Smooth muscle cell (in vitro differentiated cells): ENCODE data around the gene TSPAN17. TPM values are rescaled to one million over a fixed set of nuclear protein-coding genes. Genes with fewer than 3 reads are reported as not detected.
"Not testable (repeated sequence)": the region's sequence is repeated elsewhere in the genome, so short reads cannot be mapped to it uniquely, and the experiment has no call there.

ENCODE experiments used
- DNase-seq: peaks from one replicate; lab custom pipeline; 2025; ENCODE audit not compliant: unreplicated experiment; lab: John Stamatoyannopoulos, UW
- H2AFZ ChIP-seq: fragments of 200-600 bp; sonication (generic); 2 replicates; pipeline ENCODE4 v1.6.0; 2016; ENCODE audit warnings: antibody characterized with exemption, low read depth, mild to moderate bottlenecking
- H3F3A ChIP-seq: fragments of 200-600 bp; sonication (generic); 2 replicates; pipeline ENCODE4 v1.6.0; 2017; ENCODE audit warnings: antibody characterized with exemption, low read depth
- H3K27ac ChIP-seq: fragments of 200-600 bp; sonication (generic); 2 replicates; pipeline ENCODE4 v1.5.1; 2016; ENCODE audit warnings: low read depth, mild to moderate bottlenecking
- H3K27me3 ChIP-seq: fragments of 200-600 bp; sonication (generic); 2 replicates; pipeline ENCODE4 v1.6.1; 2016; ENCODE audit warnings: low read depth, mild to moderate bottlenecking
- H3K36me3 ChIP-seq: fragments of 200-600 bp; sonication (generic); 2 replicates; pipeline ENCODE4 v1.5.1; 2016; ENCODE audit warnings: low read depth
- H3K4me1 ChIP-seq: fragments of 200-600 bp; sonication (generic); 2 replicates; pipeline ENCODE4 v1.5.1; 2016; ENCODE audit warnings: low read depth
- H3K4me2 ChIP-seq: fragments of 200-600 bp; sonication (generic); 2 replicates; pipeline ENCODE4 v1.6.0; 2016; ENCODE audit warnings: mild to moderate bottlenecking
- H3K4me3 ChIP-seq: fragments of 200-600 bp; sonication (generic); 2 replicates; pipeline ENCODE4 v1.5.1; 2016; ENCODE audit warnings: mild to moderate bottlenecking
- H3K79me2 ChIP-seq: fragments of 200-600 bp; sonication (generic); 2 replicates; pipeline ENCODE4 v1.6.0; 2016; ENCODE audit warnings: low read depth, mild to moderate bottlenecking
- H3K9ac ChIP-seq: fragments of 200-600 bp; sonication (generic); 2 replicates; pipeline ENCODE4 v1.6.0; 2016; ENCODE audit warnings: low read depth
- H3K9me3 ChIP-seq: fragments of 200-600 bp; sonication (generic); replicated peaks from 2 replicates; pipeline ENCODE4 v1.5.1; 2016; ENCODE audit warnings: low read depth
- H4K20me1 ChIP-seq: fragments of 200-600 bp; sonication (generic); 2 replicates; pipeline ENCODE4 v1.6.0; 2016; ENCODE audit warnings: low read depth
- WGBS: methylation state at CpG from one replicate; pipeline ENCODE4 v1.1.7; 2016; ENCODE audit warnings: low lambda C conversion rate; 5-methylcytosine and 5-hydroxymethylcytosine counted together
- polyA plus RNA-seq: library from polyadenylated mRNA; unstranded; fragments of >200 nt; fragmentation: Nextera tagmentation; extraction: Ambion mirVana; gene quantifications from 2 replicates; pipeline ENCODE4 v1.2.1, GENCODE V29; 2016
- total RNA-seq: library from RNA; depleted of rRNA; stranded (reverse); fragments of >200 nt; gene quantifications from 2 replicates; pipeline ENCODE4 v1.2.3, GENCODE V29; 2014
- TF ChIP-seq, protein P1 (sequence below): fragments of 200-600 bp; sonication (generic); IDR thresholded peaks from 2 replicates; pipeline ENCODE4 v1.5.1; 2017; ENCODE audit warnings: borderline replicate concordance, mild to moderate bottlenecking, antibody characterized with exemption; ENCODE audit not compliant: insufficient read depth, poor library complexity, severe bottlenecking

Gene TSPAN17
- total and polyA plus RNA-seq, 2 experiments from 2014 or later = 29.7 to 31.0 TPM

GRCh38 chr5:176697934-176698538 lies 50.8 kb downstream of the TSPAN17 start:
- WGBS = 53% methylated on average over 9 of the region's 9 CpGs
- TF ChIP-seq, protein P1, sequence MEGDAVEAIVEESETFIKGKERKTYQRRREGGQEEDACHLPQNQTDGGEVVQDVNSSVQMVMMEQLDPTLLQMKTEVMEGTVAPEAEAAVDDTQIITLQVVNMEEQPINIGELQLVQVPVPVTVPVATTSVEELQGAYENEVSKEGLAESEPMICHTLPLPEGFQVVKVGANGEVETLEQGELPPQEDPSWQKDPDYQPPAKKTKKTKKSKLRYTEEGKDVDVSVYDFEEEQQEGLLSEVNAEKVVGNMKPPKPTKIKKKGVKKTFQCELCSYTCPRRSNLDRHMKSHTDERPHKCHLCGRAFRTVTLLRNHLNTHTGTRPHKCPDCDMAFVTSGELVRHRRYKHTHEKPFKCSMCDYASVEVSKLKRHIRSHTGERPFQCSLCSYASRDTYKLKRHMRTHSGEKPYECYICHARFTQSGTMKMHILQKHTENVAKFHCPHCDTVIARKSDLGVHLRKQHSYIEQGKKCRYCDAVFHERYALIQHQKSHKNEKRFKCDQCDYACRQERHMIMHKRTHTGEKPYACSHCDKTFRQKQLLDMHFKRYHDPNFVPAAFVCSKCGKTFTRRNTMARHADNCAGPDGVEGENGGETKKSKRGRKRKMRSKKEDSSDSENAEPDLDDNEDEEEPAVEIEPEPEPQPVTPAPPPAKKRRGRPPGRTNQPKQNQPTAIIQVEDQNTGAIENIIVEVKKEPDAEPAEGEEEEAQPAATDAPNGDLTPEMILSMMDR = no peak
- H3K27me3 ChIP-seq = peaks cover 36% of the 10 kb centered on the region

GRCh38 chr5:176699446-176699845 lies 52.2 kb downstream of the TSPAN17 start:
- not testable (repeated sequence) for H3K9ac ChIP-seq, H3K4me2 ChIP-seq, H3K36me3 ChIP-seq, DNase-seq, H3K9me3 ChIP-seq, H3F3A ChIP-seq, H3K4me3 ChIP-seq, H2AFZ ChIP-seq, H4K20me1 ChIP-seq, H3K79me2 ChIP-seq, H3K27ac ChIP-seq
- Histone ChIP-seq H3K4me1 (peaks cover 11% of the 10 kb centered on the region), H3K27me3 (peaks cover 28% of the 10 kb centered on the region)
- WGBS = 93% methylated on average over 5 of the region's 5 CpGs

More at GRCh38 chr5:176697934-176698538, 50.8 kb downstream of the TSPAN17 start:
- Histone ChIP-seq H3K4me3 (no peak overlapping the region), H2AFZ (no peak overlapping the region), H3K9ac (no peak overlapping the region), H3K9me3 (no peaks in the 10 kb centered on the region), H3K79me2 (no peaks in the 10 kb centered on the region), H3K27ac (no peak overlapping the region), H4K20me1 (no peaks in the 10 kb centered on the region), H3K4me2 (no peak overlapping the region), H3F3A (no peaks in the 10 kb centered on the region), H3K4me1 (peaks cover 11% of the 10 kb centered on the region), H3K36me3 (no peaks in the 10 kb centered on the region)
- DNase-seq = no peak

- Histone ChIP-seq H3K27ac (no peak overlapping the region), H3K4me1 (peaks cover 11% of the 10 kb centered on the region), H3K27me3 (peaks cover 23% of the 10 kb centered on the region), H4K20me1 (no peaks in the 10 kb centered on the region), H3K4me3 (no peak overlapping the region), H3K9ac (no peak overlapping the region), H3K9me3 (no peaks in the 10 kb centered on the region), H3F3A (no peaks in the 10 kb centered on the region), H2AFZ (no peak overlapping the region), H3K36me3 (no peaks in the 10 kb centered on the region), H3K4me2 (no peak overlapping the region), H3K79me2 (no peaks in the 10 kb centered on the region)
- TF ChIP-seq, protein P1 = no peak
- no peak for DNase-seq
- 51% methylated on average over 10 of the region's 16 CpGs for WGBS
These were observed 53.1 kb downstream of the TSPAN17 start for GRCh38 chr5:176700239-176700847.

- no peak overlapping the region for H3K27ac ChIP-seq
- no peak for DNase-seq
- H4K20me1 ChIP-seq = no peaks in the 10 kb centered on the region
- no peak overlapping the region for H2AFZ ChIP-seq
- H3K27me3 ChIP-seq = peaks cover 12% of the 10 kb centered on the region
- no peak overlapping the region for H3K4me2 ChIP-seq
- peaks cover 6% of the 10 kb centered on the region for H3K4me1 ChIP-seq
- H3K79me2 ChIP-seq = no peaks in the 10 kb centered on the region
- no peak overlapping the region for H3K4me3 ChIP-seq
- TF ChIP-seq, protein P1 = no peak
- H3K36me3 ChIP-seq = no peaks in the 10 kb centered on the region
- H3K9ac ChIP-seq = no peak overlapping the region
- no peaks in the 10 kb centered on the region for H3K9me3 ChIP-seq
- H3F3A ChIP-seq = no peaks in the 10 kb centered on the region
- WGBS = 89% methylated on average over 27 of the region's 27 CpGs
These were observed 55.7 kb downstream of the TSPAN17 start for GRCh38 chr5:176702671-176703641.
